ENCODE measurements around the gene EFNA4.

The EFNA4 gene

DNA sequence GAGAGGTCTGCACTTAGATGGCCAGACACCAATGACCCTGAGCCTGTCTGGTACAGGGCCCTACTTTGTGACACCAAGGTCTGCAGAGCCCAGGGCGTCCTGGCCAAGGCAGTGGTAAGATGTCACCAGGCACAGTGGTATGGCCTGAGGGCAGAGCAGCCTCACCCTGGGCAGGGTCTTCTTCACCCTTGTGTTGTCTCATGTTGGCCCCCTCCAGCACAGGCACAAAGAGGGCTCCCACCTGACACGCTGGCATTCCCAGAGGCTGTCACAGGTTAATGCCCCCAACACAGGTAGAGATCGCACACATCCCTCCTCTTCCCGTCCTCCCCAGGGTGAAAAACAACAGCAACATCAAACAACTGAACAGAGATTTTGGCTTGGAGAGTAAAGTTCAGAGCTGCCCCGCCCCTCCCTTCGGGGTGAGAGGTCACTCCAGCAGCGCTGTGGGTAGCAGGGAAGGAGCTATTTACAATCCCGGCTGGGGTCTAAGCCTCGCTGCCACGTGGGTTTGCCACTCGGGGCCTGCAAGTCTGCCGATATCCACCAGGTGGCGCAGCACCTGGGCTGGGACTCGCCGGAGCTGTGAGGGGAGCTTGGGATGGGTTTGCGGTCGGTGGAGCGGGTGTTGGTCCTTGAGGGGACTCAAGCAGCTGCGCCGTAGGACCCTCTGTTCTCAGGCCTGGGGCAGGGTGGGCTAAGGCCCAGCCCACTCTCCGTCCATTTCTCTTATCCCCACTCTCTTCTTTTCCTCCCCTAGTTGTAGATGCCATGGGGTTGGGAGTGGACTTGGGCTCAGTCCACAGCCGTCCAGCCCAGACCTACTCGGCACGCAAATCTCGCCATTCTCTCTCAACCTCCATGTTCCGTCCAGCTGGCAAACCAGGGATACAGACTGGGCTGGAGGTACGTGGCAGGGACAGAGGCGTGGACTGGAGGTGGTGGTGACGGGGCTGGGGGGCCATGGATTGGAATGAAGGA is 27.8 kb downstream of the EFNA4 start (continued):
- TF ChIP-seq ZNF157 (tag by site-specific recombination; IDR thresholded peaks at IDR 0.05), result no peak
- no peak for TF ChIP-seq ZNF311 (tag by site-specific recombination; IDR thresholded peaks at IDR 0.05; ENCODE audit: borderline replicate concordance)
- no peak for TF ChIP-seq ZFP37 (tag by site-specific recombination; IDR thresholded peaks at IDR 0.05)
- TF ChIP-seq ZNF639 (tag by site-specific recombination; IDR thresholded peaks at IDR 0.05), result peak; percentile 38; the same call in 1 of the 2 replicates
- TF ChIP-seq ZNF654 (tag by site-specific recombination; IDR thresholded peaks at IDR 0.05; ENCODE audit: low read depth), result peak; percentile 45
- TF ChIP-seq KLF9 (tag by site-specific recombination; IDR thresholded peaks at IDR 0.05; ENCODE audit: low read depth), result no peak
- TF ChIP-seq ZNF175 (tag by site-specific recombination; IDR thresholded peaks at IDR 0.05), result no peak
- no peak for TF ChIP-seq ZNF549 (tag by site-specific recombination; IDR thresholded peaks at IDR 0.05)
- TF ChIP-seq ZNF585B (tag by site-specific recombination; IDR thresholded peaks at IDR 0.05), result no peak
- peak; percentile 39; the same call in 1 of the 2 replicates for TF ChIP-seq ZEB2 (tag by site-specific recombination; IDR thresholded peaks at IDR 0.05)
- TF ChIP-seq KLF1 (tag by site-specific recombination; IDR thresholded peaks at IDR 0.05), result 0 out of 2 replicates have a peak, but pooled peaks have one; percentile 7
- TF ChIP-seq ZIC2 (tag by site-specific recombination; IDR thresholded peaks at IDR 0.05), result peak; percentile 72
- TF ChIP-seq ZNF280D (tag by site-specific recombination; IDR thresholded peaks at IDR 0.05), result no peak

DNA sequence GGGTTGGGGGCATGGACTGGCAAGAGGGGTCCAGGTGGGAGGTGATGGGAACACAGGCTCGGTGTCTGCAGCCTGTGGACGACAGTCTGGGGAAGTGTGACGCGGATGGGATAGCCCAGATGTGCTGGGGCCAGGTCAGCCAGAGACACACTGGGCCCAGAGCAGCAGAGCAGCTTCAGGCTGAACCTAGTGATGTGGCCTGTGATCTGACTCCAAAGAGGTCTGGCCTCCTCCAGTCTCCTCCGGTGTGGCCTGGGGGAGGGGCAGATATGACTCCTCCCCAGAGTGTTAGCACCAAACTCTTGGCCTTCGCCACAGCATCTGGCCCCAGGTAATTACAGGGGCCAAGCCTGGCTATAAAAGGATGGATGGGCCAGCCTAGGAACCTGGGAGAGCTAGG is 28.6 kb downstream of the EFNA4 start:
- CTCF ChIA-PET, result interaction anchor here (0.6 to 13.8 kb wide), 29 partner anchors 10 to 644 kb away, joined by 3 to 439 read pairs (median 6); partner anchors contain the start of genes EFNA1, EFNA3, KRTCAP2 and SLC50A1
- no peaks in the 10 kb centered on the region for H3K9me3 ChIP-seq (ENCODE audit: control insufficient read depth, insufficient read depth, low read depth, low read length)
- no peak overlapping the region for H3K4me3 ChIP-seq (ENCODE audit: low read depth, low read length)
- POLR2A ChIA-PET, result interaction anchor here (0.9 to 2.0 kb wide), 6 partner anchors 34 to 81 kb away, joined by 3 to 17 read pairs (median 6); partner anchors contain the start of genes DPM3, EFNA1, KRTCAP2 and TRIM46
- TF ChIP-seq ZBTB17 (tag by site-specific recombination; IDR thresholded peaks at IDR 0.05), result no peak
- TF ChIP-seq, protein P1, sequence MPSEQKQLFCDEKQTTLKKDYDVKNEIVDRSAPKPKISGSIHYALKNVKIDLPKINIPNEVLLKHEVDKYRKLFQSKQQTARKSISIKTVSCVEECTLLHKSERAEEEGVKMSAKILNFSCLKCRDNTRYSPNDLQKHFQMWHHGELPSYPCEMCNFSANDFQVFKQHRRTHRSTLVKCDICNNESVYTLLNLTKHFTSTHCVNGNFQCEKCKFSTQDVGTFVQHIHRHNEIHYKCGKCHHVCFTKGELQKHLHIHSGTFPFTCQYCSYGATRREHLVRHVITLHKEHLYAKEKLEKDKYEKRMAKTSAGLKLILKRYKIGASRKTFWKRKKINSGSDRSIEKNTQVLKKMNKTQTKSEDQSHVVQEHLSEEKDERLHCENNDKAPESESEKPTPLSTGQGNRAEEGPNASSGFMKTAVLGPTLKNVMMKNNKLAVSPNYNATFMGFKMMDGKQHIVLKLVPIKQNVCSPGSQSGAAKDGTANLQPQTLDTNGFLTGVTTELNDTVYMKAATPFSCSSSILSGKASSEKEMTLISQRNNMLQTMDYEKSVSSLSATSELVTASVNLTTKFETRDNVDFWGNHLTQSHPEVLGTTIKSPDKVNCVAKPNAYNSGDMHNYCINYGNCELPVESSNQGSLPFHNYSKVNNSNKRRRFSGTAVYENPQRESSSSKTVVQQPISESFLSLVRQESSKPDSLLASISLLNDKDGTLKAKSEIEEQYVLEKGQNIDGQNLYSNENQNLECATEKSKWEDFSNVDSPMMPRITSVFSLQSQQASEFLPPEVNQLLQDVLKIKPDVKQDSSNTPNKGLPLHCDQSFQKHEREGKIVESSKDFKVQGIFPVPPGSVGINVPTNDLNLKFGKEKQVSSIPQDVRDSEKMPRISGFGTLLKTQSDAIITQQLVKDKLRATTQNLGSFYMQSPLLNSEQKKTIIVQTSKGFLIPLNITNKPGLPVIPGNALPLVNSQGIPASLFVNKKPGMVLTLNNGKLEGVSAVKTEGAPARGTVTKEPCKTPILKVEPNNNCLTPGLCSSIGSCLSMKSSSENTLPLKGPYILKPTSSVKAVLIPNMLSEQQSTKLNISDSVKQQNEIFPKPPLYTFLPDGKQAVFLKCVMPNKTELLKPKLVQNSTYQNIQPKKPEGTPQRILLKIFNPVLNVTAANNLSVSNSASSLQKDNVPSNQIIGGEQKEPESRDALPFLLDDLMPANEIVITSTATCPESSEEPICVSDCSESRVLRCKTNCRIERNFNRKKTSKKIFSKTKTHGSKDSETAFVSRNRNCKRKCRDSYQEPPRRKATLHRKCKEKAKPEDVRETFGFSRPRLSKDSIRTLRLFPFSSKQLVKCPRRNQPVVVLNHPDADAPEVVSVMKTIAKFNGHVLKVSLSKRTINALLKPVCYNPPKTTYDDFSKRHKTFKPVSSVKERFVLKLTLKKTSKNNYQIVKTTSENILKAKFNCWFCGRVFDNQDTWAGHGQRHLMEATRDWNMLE (tag by site-specific recombination; conservative IDR thresholded peaks at IDR 0.05; ENCODE audit: low read depth), result no peak
- no peak for TF ChIP-seq ZBTB8A (tag by site-specific recombination; IDR thresholded peaks at IDR 0.05)
- peak; percentile 11 for TF ChIP-seq ZBTB26 (tag by site-specific recombination; optimal IDR thresholded peaks at IDR 0.05)
- TF ChIP-seq HIC1 (tag by site-specific recombination; IDR thresholded peaks at IDR 0.05), result 0 out of 2 replicates have a peak, but pooled peaks have one; percentile 12
- no peak overlapping the region for H3K27ac ChIP-seq (ENCODE audit: extremely low read depth, low read depth, low read length)
- no peaks in the 10 kb centered on the region for H3K36me3 ChIP-seq (ENCODE audit: control insufficient read depth in 2 of 2, insufficient read depth in 1 of 2, low read length in 2 of 2)
- peaks cover 7% of the 10 kb centered on the region for H3K4me1 ChIP-seq (ENCODE audit: control insufficient read depth, insufficient read depth, low read length)
